Measurements from ENCODE around the gene ZNF366.

The ZNF366 gene

GRCh38 chr5:72519111-72519510 lies 11.9 kb upstream of the ZNF366 start:
- DNase-seq (ENCODE audit: low read depth in 4 of 4, low spot score in 1 of 4), result no peak

DNA sequence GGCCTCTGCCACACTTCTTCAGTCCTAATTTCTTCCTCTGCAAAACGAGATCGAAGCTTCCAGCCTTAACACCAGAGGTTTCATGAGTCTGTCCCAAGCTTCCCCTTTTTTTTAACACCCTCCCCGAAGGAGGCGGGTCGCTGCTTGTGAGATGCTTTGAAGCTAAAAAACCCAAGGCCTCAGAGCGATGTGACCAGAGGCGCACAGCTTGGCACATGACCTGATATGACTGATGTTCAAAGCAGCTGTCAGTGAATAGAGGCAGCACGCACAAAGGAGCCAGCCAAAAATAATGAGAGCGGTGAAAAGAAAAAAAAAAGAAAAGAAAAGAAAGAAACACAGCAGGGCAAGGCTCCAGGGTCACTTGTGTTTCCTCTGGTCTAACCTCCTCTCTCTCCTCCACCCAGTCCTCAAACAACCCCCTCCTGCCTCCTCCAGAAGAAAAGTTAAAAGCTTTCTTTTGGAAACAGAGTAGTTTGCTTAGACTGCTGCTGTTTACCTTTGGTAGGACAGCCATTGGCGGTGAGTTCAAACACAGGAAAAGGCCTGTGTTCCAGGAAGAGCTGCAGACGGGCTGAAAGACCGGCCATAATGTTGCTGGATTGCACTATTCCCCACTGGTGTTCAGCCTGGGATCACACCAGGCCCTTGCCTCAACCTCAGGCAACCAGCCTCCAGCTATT lies 10.9 kb upstream of the ZNF366 start:
- DNase-seq (ENCODE audit: low read depth in 4 of 4, low spot score in 1 of 4), result no peak

DNA sequence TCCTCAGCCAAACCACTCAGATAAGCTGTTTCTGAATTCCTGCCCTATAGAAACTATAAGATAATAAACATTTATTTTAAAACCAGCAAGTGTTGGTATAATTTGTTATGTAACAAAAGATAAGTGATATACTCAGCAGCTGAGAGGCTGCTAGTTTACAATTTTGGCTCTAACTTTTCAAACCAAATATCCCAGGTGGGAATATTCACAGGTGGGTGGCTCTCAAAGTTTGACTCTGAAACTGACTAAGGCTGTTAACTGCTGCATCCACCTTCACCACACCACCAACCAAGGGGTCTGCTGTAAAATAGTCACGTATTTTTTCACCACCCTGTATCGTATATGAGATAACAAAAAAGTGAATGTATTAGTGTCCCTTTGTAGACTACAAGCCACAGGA lies 9.7 kb upstream of the ZNF366 start:
- no peak for DNase-seq (ENCODE audit: low read depth in 4 of 4, low spot score in 1 of 4)

DNA sequence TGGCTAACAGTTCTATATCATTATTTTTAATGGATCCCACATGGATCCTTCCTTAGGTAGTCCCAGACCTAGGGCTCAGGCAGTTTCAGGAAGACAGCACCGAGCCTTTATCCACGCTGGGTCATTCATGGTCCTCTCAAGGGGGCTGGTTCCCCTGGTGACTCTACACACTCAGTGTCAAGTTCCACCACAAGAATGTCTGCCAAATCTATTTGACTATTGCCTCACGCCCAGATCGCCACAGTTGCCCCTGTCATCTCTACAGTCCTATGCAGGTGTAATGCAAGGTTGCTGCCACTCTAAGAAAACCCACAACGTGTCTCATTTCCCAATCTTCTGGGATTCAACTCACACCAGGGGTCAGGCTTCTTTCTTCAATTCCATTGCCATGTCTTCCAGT lies 8.0 kb upstream of the ZNF366 start:
- DNase-seq (ENCODE audit: low read depth in 4 of 4, low spot score in 1 of 4), result no peak

DNA sequence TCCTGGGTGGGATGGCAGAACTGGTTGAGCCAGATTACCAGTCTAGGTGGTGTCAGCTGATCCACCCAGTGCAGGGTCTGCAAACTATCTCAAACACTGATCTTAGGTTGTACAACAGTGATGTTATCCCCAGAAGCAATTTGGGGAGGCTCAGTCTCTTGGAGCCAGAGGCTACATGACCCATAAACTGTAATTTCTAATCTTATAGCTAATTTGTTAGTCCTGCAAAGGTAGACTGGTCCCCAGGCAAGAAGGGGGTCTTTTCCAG lies 5.3 kb upstream of the ZNF366 start:
- DNase-seq (ENCODE audit: low read depth in 4 of 4, low spot score in 1 of 4), result no peak

- no peak for DNase-seq (ENCODE audit: low read depth in 4 of 4, low spot score in 1 of 4)
Measured at GRCh38 chr5:72511774-72512592, 4.8 kb upstream of the ZNF366 start.

DNA sequence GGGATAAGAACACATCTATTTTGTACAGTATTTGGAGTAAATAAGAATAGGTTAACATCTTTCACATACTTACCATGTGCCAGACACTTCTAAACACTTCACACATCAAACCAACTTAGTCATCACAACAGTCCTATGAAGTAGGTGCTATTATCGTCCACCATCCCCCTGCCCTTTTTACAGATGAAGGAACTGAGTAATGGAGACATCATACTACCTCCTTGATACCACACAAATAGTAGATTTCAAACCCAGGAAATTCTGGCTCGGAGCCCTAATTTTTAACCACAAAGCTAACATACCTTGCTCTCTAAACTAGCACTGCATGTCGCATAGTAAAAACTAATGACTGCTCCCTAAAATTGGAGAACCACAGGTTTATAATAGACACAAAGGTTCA lies 4.2 kb upstream of the ZNF366 start:
- DNase-seq (ENCODE audit: low read depth in 4 of 4, low spot score in 1 of 4), result no peak

GRCh38 chr5:72510610-72511181 lies 3.5 kb upstream of the ZNF366 start:
- no peak for DNase-seq (ENCODE audit: low read depth in 4 of 4, low spot score in 1 of 4)

DNA sequence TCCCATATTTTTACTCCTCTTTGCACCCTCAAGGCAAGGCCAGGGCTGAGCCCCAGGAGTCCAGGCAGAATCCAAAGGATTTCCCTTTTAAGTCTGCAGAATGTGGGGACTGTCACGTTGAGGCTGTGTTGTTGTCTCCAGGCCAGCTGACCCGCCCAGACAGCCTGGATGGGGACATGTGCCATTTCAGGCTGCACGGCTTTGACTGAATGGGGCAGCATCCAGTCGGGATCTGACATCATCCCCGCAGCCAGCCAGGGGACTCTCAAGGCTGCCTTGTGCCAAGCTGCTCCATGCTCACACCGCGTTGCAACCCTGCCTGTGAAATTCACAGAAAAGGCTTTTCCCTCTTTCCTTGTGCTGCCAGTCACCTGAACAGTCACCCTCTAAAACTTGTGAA lies 2.2 kb upstream of the ZNF366 start:
- no peak for DNase-seq (ENCODE audit: low read depth in 4 of 4, low spot score in 1 of 4)

DNA sequence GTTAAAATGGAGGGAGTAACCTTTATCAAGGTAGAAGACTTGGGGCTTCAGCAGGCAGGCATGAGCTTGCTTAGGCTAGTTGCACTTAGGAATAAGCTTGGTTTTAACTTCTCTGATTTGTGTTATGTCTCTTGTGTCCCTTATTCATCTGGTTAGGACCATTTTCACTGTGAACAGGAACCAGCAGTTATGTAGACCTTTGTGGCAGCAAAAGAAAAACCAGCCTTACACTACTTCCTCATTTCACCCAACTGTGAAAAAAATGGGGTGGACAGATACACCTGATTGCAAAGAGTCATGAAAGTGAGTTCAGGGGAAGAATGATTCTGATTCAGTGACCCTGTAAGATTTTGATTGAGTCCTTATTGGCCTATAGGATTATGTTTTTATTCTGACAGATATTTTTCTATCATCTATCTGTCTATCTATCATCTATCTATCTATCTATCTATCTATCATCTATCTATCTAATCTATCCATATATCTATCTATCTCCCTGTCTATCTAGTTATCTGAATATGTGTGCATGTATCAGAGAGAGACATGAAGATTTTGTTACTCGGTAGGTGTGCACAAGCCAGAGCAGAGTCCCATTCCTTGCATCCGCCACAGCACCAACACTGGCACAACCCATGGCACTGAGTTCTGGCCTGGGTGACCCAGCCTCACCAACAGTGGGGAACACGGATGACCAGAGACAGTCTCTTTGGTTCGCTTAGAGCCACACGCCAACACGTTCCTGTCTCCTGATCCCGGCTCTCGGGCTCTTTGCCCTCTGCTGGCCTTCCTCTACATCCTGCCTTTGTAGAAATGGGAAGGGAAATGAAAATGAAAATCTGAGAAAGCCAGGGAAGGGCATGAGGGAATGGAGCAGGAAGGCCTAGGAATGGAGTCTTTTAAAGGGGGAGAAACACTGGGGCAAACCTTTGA lies 1.3 kb upstream of the ZNF366 start:
- no peak for DNase-seq (ENCODE audit: low read depth in 4 of 4, low spot score in 1 of 4)

- DNase-seq (ENCODE audit: low read depth in 4 of 4, low spot score in 1 of 4), result no peak
Measured at GRCh38 chr5:72507907-72508238, 663 bp upstream of the ZNF366 start.

DNA sequence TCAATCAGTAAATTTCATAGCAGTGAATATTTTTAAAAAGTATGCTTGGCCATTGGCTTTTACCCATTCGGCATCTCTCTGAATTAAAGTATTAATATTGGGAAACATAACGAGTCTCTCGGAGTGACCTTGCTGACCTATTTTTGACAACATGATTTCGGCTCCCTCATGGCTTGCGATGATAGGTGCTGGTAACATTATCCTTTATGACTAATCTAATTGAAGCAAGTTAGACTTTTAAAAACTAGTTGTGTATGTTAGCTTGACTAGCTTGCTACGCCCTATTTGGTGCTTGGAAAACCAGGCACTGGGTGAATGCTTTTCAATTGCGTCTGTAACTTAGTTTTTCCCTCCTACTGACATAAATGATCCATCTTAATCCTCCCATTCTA lies 1.1 kb downstream of the ZNF366 start:
- no peak for DNase-seq (ENCODE audit: low read depth in 4 of 4, low spot score in 1 of 4)

- DNase-seq (ENCODE audit: low read depth in 4 of 4, low spot score in 1 of 4), result no peak
Measured at GRCh38 chr5:72505539-72506157, 1.6 kb downstream of the ZNF366 start.

DNA sequence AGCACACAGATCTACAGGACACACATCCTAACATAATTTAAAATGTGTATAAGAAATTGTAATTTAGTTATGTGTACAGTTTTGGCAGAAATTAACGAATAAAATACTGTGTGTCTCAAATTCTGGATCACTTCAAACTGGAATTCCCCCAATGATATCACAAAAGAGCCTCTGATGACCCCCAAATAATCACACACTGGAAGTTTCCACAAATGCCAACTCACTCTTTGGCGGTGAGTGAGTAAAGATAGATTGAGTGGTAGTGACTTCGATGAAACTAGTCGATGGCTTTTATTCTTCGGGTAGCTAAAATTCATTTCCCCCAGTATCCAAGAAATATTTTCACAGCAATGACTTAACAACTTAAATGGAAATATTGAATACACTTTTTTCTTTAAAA lies 2.2 kb downstream of the ZNF366 start:
- no peak for DNase-seq (ENCODE audit: low read depth in 4 of 4, low spot score in 1 of 4)

GRCh38 chr5:72503888-72504491 lies 3.2 kb downstream of the ZNF366 start:
- no peak for DNase-seq (ENCODE audit: low read depth in 4 of 4, low spot score in 1 of 4)

GRCh38 chr5:72501488-72501887 lies 5.7 kb downstream of the ZNF366 start:
- no peak for DNase-seq (ENCODE audit: low read depth in 4 of 4, low spot score in 1 of 4)

DNA sequence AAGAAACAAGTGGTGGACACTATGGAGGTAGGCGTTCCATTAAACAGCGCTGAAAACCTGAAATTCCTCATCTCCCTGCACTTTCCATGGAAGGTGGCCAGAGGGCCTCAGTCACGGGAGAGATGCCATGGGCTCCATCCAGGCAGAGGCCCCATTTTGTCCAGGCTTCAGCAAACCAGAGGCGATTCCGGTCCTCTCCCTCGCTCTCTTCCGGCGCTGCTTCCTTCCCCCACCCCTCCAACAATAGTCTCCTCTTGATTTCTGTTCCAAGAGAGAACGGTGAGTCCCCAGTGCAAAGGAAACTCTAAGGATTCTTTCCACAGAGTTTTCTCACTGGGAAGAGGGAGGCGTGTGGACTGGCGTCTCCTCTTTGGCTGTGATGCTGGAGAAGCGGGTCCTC lies 7.5 kb downstream of the ZNF366 start:
- no peak for DNase-seq (ENCODE audit: low read depth in 4 of 4, low spot score in 1 of 4)

- DNase-seq (ENCODE audit: low read depth in 4 of 4, low spot score in 1 of 4), result no peak
Measured at GRCh38 chr5:72499090-72499489, 8.1 kb downstream of the ZNF366 start.

- no peak for DNase-seq (ENCODE audit: low read depth in 4 of 4, low spot score in 1 of 4)
Measured at GRCh38 chr5:72498284-72498683, 8.9 kb downstream of the ZNF366 start.

DNA sequence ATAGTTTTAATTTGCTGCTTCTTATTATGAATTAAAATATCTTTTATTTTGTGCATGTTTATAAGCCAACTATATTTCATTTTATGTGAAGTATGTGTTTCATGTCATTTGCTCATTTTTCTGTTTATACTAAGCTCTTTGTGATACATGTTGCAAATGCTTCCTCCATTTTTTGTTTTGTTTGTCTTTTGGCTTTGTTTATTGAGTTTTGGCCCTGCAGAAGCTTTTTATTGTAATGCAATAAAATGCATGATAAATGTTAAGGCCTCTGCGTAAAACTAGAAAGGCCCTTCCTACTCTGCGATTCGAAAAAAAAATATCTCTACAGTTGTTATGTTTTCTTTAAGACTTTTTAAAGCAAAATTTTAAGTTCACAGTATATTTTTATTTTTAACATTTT lies 9.4 kb downstream of the ZNF366 start:
- no peak for DNase-seq (ENCODE audit: low read depth in 4 of 4, low spot score in 1 of 4)

- DNase-seq (ENCODE audit: low read depth in 4 of 4, low spot score in 1 of 4), result no peak
Measured at GRCh38 chr5:72495410-72495809, 11.8 kb downstream of the ZNF366 start.

Data from stimulated activated CD4-positive, alpha-beta T cell treated with anti-CD3 and anti-CD28 coated beads, Interleukin-1b, Interleukin-23, amount 100 ng/mL, for 24 hours (primary cell).